Measurements from ENCODE around the gene PCSK6. TPM values are rescaled to one million over a fixed set of nuclear protein-coding genes. Genes with fewer than 3 reads are reported as not detected.

Gene PCSK6
- total RNA-seq, 4 donors from 2014 or later: 12.8 to 23.2 (median 18.4) TPM

DNA sequence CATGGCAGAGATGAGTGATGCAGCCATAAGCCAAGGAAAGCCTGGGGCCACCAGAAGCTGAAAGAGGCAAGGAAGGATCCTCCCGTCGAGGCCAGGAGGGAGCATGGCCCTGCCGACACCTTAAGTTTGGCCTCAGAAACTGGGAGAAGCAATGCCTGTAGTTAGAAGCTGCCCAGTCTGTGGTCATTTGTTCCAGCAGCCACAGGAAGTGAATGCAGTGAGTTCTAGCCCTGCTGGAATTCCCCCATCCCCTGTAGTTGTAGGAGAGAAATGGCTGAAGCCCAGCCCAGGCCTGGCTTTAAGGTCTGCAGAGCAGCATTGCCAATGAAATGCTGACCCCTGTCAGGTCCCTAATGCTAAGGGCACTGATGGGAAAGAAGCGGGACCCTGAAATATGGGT lies 225.5 kb downstream of the PCSK6 start:
- Histone ChIP-seq H3K27me3 (no peaks in the 10 kb centered on the region), H3K4me1 (peaks cover 0 to 23% (median 0%) of the 10 kb centered on the region in 3 donors), H3K4me3 (no peak overlapping the region), H3K27ac (no peak overlapping the region), H3K9me3 (no peaks in the 10 kb centered on the region), H3K36me3 (peaks cover 0 to 5% of the 10 kb centered on the region in 2 donors)
- TF ChIP-seq, protein P1, sequence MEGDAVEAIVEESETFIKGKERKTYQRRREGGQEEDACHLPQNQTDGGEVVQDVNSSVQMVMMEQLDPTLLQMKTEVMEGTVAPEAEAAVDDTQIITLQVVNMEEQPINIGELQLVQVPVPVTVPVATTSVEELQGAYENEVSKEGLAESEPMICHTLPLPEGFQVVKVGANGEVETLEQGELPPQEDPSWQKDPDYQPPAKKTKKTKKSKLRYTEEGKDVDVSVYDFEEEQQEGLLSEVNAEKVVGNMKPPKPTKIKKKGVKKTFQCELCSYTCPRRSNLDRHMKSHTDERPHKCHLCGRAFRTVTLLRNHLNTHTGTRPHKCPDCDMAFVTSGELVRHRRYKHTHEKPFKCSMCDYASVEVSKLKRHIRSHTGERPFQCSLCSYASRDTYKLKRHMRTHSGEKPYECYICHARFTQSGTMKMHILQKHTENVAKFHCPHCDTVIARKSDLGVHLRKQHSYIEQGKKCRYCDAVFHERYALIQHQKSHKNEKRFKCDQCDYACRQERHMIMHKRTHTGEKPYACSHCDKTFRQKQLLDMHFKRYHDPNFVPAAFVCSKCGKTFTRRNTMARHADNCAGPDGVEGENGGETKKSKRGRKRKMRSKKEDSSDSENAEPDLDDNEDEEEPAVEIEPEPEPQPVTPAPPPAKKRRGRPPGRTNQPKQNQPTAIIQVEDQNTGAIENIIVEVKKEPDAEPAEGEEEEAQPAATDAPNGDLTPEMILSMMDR (IDR thresholded peaks at IDR 0.05): no peak
- ATAC-seq: no peak
- 50 to 87% methylated on average over 2 to 4 of the region's 4 CpGs for WGBS, 2 donors (ENCODE audit: low coverage in 1 of 2)

DNA sequence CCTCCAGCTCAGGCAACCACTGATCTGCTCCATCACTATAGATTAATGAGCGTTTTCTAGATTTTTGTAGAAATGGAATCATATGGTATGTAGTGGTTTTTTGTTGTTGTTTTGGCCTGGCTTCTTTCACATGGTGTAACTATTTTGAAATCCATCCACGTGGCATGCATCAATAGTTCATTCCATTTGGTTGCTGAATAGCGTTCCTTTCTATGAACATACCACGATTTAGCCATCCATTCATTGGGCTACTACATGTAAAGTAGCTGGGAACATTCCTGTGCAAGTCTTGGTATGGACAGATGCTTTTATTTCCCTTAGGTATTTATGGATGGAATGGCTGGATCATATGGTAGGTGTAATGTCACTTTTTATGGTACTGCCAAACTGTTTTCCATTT lies 227.0 kb downstream of the PCSK6 start:
- TF ChIP-seq POLR2AphosphoS5 (IDR thresholded peaks at IDR 0.05): no peak
- TF ChIP-seq POLR2A (IDR thresholded peaks at IDR 0.05): no peak
- no peak for TF ChIP-seq EP300 (IDR thresholded peaks at IDR 0.05)
- TF ChIP-seq, protein P1 (IDR thresholded peaks at IDR 0.05): no peak
- Histone ChIP-seq H3K27ac (no peak overlapping the region), H3K4me3 (no peak overlapping the region), H3K36me3 (no peaks in the 10 kb centered on the region), H3K27me3 (no peaks in the 10 kb centered on the region), H3K4me1 (peaks cover 0 to 24% (median 0%) of the 10 kb centered on the region in 3 donors), H3K9me3 (no peaks in the 10 kb centered on the region)
- 77 to 81% methylated on average over 3 to 4 of the region's 4 CpGs for WGBS, 2 donors (ENCODE audit: low coverage in 1 of 2)
- no peak for ATAC-seq

DNA sequence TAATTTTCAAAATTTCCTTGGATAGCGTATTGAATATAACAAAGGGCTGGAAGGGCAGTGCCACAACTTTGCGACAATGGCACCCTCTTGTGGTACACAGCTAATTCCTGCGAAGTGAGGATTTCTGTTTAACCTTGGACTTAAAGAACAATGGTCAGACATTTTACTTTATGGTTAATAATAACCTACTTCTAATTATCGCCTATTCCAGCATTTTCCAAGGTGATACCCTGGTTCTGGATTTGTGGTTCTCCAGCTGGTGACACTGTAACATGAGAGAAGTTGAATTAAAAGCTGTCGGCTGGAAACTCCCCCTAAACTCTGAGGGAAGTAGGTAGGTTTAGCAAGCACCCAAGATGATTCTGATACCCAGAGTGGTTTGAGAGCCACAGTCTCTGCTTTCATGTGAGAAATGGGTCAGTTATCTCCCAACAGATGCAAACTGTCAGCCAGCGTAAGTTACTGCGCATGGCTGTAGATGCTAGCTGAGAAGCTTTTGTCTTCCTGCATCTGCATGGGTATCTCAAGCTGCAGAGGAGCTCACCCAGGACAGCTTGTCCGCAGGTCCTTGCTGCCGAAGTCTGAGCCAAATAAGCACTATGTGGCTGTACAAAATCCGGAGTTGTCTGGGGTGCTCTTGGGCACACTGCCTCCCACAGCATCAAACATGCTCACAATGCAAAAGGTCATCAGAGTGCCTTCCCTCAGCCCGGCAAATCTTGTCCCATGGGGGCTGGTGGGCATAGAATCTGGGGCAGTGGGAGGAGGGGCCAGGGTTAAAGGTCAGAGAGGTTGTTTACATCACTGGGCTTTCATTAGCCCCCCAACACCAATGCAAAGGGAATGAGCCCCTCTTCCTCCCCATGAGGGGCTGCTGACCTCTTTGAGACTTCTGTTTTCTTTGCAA lies 231.0 kb downstream of the PCSK6 start:
- Histone ChIP-seq H3K4me3 (no peak overlapping the region), H3K9me3 (no peaks in the 10 kb centered on the region), H3K27ac (no peak overlapping the region), H3K36me3 (no peaks in the 10 kb centered on the region), H3K27me3 (no peaks in the 10 kb centered on the region), H3K4me1 (peaks cover 0 to 5% (median 0%) of the 10 kb centered on the region in 3 donors)
- WGBS, 2 donors (ENCODE audit: low coverage in 1 of 2): 12 to 14% methylated on average over 5 to 9 of the region's 11 CpGs
- TF ChIP-seq POLR2AphosphoS5 (IDR thresholded peaks at IDR 0.05): no peak
- TF ChIP-seq, protein P1 (IDR thresholded peaks at IDR 0.05): peak; percentile 80 to 86 (median 84)
- ATAC-seq: peak; percentile 45

DNA sequence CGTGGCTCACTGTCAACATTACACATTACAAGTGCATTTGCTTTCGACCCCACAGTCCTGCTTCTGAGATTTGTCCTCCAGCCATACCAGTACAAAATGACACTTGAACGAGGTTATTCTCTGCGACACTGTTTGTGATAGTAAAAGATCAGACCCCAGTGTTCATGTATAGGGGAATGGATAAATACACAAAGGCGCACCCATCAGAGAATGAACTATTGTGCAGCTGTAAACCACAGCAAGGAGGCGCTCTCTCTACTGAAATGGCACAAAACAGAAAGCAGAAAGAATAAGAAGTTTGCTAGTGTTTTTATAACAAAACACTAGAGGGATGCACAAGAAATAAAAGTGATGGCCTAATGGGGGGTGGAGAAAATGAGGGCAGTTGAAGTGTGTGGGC lies 232.8 kb downstream of the PCSK6 start:
- no peaks in the 10 kb centered on the region for H3K27me3 ChIP-seq
- TF ChIP-seq EP300 (IDR thresholded peaks at IDR 0.05) (no peak), POLR2A (IDR thresholded peaks at IDR 0.05) (no peak), POLR2AphosphoS5 (IDR thresholded peaks at IDR 0.05) (no peak)
- TF ChIP-seq, protein P1 (IDR thresholded peaks at IDR 0.05): no peak
- no peaks in the 10 kb centered on the region for H3K9me3 ChIP-seq
- H3K4me1 ChIP-seq: peaks cover 0 to 16% (median 5%) of the 10 kb centered on the region in 3 donors
- WGBS, 2 donors (ENCODE audit: low coverage in 1 of 2): 71 to 86% methylated on average over 6 of the region's 6 CpGs
- no peak overlapping the region for H3K27ac ChIP-seq
- H3K36me3 ChIP-seq: no peaks in the 10 kb centered on the region
- no peak overlapping the region for H3K4me3 ChIP-seq
- no peak for ATAC-seq

Data from gastroesophageal sphincter (tissue), 4 donors.